Activated T-helper 1 cell treated with anti-CD3 and anti-CD28 coated beads, Interleukin-12 subunit alpha, Interleukin-12 subunit beta, Interleukin-2, Interleukin-4 antibody, amounts not matched to agents 30 ng/mL and 10 ng/mL and 1 ng/mL, durations not matched to agents 14 hours and 24 hours and 36 hours (primary cell): ENCODE measurements around the gene CDH13. TPM values are rescaled to one million over a fixed set of nuclear protein-coding genes. Genes with fewer than 3 reads are reported as not detected.

Source experiments
- DNase-seq: peaks from one replicate; pipeline ENCODE4 v3.0.0; 2021; ENCODE audit warnings: low spot score
- H3K27ac Mint-ChIP-seq: one replicate; pipeline ENCODE4 v1.8.0; 2021; ENCODE audit warnings: mild to moderate bottlenecking, mixed read lengths
- H3K27me3 Mint-ChIP-seq: one replicate; pipeline ENCODE4 v1.8.0; 2022; ENCODE audit warnings: mild to moderate bottlenecking, moderate library complexity, mixed read lengths; ENCODE audit not compliant: insufficient read depth
- H3K36me3 Mint-ChIP-seq: one replicate; pipeline ENCODE4 v1.8.0; 2021; ENCODE audit warnings: low read depth, mixed read lengths
- H3K4me1 Mint-ChIP-seq: one replicate; pipeline ENCODE4 v1.8.0; 2021; ENCODE audit warnings: low read depth, mixed read lengths
- H3K4me3 Mint-ChIP-seq: one replicate; pipeline ENCODE4 v1.8.0; 2021; ENCODE audit warnings: mild to moderate bottlenecking, moderate library complexity, mixed read lengths
- H3K9me3 Mint-ChIP-seq: one replicate; pipeline ENCODE4 v1.8.0; 2021; ENCODE audit warnings: mixed read lengths
- intact Hi-C: fragments of 100-400 bp; cut with micrococcal nuclease; formaldehyde crosslinking; loops from one replicate; pipeline ENCODE4 v1.15.1; 2024
- total RNA-seq: library from RNA; stranded (reverse); gene quantifications from 2 replicates; pipeline ENCODE4 v1.2.3, GENCODE V29; 2022

Gene CDH13
- total RNA-seq, 1 donor from 2014 or later: not detected

DNA sequence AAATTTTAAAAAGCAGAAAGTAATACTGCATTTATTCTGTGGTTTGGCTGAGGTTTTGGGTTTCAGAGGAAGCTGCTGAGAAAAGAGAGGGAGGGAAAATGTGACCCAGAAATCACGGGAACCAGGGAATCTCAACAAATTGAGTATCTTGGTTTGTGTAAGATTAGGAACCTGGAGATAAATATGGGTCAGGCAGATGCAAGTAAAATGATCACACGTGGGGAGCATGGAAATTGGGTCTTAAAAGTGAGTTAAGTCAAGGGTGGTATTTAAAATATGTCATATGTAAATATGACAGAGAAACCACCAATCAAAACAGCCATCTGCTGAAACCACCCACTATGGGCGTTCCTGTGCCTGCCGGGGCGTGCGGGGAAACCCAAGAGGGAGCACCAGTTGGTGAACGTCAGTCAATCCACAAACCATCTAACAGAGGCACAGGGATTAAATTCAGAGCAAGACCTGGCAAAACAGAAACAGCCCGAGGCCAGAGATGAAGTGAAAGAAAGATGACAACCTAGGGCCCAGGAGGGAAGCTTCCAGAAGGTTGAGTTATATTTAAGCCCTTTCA lies 33.4 kb downstream of the CDH13 start:
- peaks cover 2% of the 10 kb centered on the region for H3K36me3 Mint-ChIP-seq
- H3K4me1 Mint-ChIP-seq: peaks cover 50% of the 10 kb centered on the region
- H3K9me3 Mint-ChIP-seq: peaks cover 8% of the 10 kb centered on the region
- intact Hi-C loops: loop anchor here (1.0 kb wide), 1 partner anchor 11 kb away; no protein-coding TSS in a partner anchor
- H3K4me3 Mint-ChIP-seq: peak overlapping the region; percentile 42
- no peak overlapping the region for H3K27ac Mint-ChIP-seq
- peaks cover 7% of the 10 kb centered on the region for H3K27me3 Mint-ChIP-seq
- no peak for DNase-seq

DNA sequence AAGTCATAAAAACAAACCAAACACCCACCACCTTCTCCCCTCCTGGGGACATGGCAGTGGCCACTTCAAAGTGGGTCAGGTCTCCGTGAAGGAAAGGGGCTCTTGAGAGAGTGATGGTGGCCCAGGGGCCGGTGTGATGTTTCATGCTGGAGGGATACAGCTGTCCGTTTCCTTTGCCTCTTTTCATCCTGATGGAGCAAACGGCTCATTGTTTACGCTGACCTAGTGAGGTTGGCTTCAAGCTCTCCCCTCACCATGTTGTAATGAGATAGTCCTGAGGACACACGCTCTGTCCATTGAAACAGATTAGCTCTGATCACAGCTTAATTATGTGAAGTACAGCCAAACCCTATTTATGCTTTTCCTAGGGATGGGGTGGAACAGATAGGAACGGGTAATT lies 34.2 kb downstream of the CDH13 start:
- H3K9me3 Mint-ChIP-seq: peaks cover 8% of the 10 kb centered on the region
- peaks cover 2% of the 10 kb centered on the region for H3K36me3 Mint-ChIP-seq
- DNase-seq: no peak
- peaks cover 11% of the 10 kb centered on the region for H3K27me3 Mint-ChIP-seq
- H3K4me3 Mint-ChIP-seq: no peak overlapping the region
- no peak overlapping the region for H3K27ac Mint-ChIP-seq
- H3K4me1 Mint-ChIP-seq: peaks cover 42% of the 10 kb centered on the region
- intact Hi-C loops: loop anchor here (1.0 kb wide), 1 partner anchor 10 kb away; no protein-coding TSS in a partner anchor

DNA sequence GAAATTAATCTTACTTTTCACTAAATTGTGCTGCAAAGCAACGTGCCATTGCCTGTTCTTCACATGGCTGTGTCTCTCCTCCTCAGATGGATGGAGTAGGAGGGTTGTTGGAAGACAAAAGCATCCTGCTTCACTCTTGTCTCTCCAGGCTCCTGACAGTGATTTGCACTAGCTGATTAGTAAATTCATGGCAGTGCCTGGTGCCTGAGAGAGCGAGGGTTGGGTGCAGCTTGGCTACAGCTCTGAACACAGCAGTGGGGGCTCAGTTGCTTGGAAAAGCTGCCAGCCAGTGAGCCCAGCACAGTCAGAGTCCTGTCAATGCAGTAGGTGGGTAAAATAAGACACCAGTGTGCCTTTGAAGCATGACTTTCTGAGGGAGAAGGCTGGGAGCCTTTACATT lies 37.4 kb downstream of the CDH13 start:
- DNase-seq: no peak
- H3K36me3 Mint-ChIP-seq: no peaks in the 10 kb centered on the region

DNA sequence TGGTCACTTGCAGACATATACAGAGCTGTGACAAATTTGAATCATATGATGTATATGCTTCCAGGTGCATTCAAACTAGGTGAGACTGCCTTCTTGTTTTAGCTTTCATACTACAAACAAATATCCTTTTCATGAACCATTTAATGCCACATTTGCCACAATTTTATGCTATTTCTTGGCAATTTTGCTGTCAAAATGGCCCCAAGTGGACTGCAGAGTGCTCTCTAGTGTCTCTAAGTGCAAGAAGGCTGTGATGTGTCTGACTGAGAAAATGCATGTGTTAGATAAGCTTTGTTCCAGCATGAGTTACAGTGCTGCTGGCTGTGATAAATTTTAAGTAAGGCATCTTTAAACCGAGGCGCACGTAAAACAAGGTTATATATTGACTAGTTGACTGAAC lies 38.3 kb downstream of the CDH13 start:
- Mint-ChIP-seq H3K4me3 (no peak overlapping the region), H3K9me3 (peaks cover 3% of the 10 kb centered on the region), H3K27ac (no peak overlapping the region), H3K27me3 (peaks cover 13% of the 10 kb centered on the region), H3K36me3 (no peaks in the 10 kb centered on the region), H3K4me1 (peaks cover 6% of the 10 kb centered on the region)
- no peak for DNase-seq
- intact Hi-C loops: no loop called here

More for the DNA sequence above, 37.4 kb downstream of the CDH13 start:
- H3K27me3 Mint-ChIP-seq: peaks cover 11% of the 10 kb centered on the region
- H3K27ac Mint-ChIP-seq: no peak overlapping the region
- peaks cover 3% of the 10 kb centered on the region for H3K9me3 Mint-ChIP-seq
- intact Hi-C loops: no loop called here
- no peak overlapping the region for H3K4me3 Mint-ChIP-seq
- peaks cover 11% of the 10 kb centered on the region for H3K4me1 Mint-ChIP-seq

DNA sequence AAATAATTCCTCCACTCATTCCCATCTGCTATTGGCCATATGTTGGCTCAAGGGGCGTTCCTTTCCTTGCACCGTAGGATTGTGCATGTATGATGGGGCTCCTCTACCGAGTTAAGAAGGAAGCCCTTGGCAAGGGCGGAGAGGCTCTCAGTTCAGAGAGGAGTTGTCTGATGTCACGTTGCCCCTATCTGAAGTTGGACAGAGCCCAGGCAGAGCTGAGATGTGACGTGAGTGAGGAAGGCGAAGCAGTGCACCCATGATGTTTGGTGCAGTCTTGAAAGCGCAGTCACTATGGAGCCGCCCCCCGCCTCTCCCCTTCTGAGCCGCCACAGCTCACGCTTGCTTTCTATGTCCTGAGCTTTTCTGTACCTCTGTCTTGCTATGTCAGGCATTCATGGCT lies 40.7 kb downstream of the CDH13 start:
- intact Hi-C loops: no loop called here
- peaks cover 12% of the 10 kb centered on the region for H3K4me1 Mint-ChIP-seq
- H3K36me3 Mint-ChIP-seq: no peaks in the 10 kb centered on the region
- H3K4me3 Mint-ChIP-seq: no peak overlapping the region
- no peak overlapping the region for H3K27ac Mint-ChIP-seq
- no peaks in the 10 kb centered on the region for H3K9me3 Mint-ChIP-seq
- peaks cover 13% of the 10 kb centered on the region for H3K27me3 Mint-ChIP-seq
- DNase-seq: no peak

DNA sequence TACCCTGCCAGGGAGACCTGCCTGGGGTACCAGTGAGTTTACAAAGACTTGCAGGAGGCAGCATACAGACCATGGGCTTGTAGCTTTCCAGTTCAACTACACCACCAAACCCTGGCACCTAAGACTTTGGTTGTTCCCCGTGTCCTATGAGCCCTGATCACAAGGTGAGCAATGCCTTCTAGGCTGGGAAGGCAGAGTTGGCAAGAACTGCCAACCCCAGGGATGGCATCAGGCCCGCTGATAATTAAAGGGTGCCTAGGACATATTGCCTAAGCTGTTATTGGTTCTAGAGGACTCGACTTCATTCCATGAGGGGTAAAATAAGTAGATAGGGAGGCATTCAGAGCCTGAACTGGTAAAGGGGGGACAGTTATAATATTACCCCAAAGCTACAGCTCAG lies 41.3 kb downstream of the CDH13 start:
- peaks cover 16% of the 10 kb centered on the region for H3K27me3 Mint-ChIP-seq
- H3K4me1 Mint-ChIP-seq: peaks cover 14% of the 10 kb centered on the region
- H3K9me3 Mint-ChIP-seq: no peaks in the 10 kb centered on the region
- H3K36me3 Mint-ChIP-seq: no peaks in the 10 kb centered on the region
- no peak overlapping the region for H3K27ac Mint-ChIP-seq
- H3K4me3 Mint-ChIP-seq: no peak overlapping the region
- intact Hi-C loops: no loop called here
- DNase-seq: no peak

DNA sequence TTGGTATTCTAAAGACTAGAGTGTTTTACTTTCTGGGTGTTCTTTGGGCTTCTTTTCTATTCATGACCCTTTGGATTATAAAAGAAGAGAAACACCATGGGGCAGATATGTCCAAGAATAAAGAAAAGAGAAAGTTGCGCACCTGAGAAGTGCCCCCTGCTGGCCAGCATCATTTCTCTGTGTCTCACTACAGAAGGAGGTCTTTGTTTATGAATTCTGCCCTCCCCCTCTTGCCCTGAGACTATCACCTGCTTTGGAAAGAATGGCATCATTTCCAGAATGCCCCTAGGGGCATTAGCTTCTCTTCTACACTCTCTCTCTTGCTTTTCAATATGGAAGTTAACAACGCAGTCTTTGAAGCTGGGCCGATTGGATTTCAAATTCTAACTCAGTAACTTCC lies 45.0 kb downstream of the CDH13 start:
- Mint-ChIP-seq H3K27ac (no peak overlapping the region), H3K4me3 (no peak overlapping the region), H3K9me3 (no peaks in the 10 kb centered on the region), H3K27me3 (peaks cover 17% of the 10 kb centered on the region), H3K36me3 (no peaks in the 10 kb centered on the region), H3K4me1 (peaks cover 14% of the 10 kb centered on the region)
- no peak for DNase-seq
- intact Hi-C loops: loop anchor here (1.0 to 2.0 kb wide), 4 partner anchors 11 to 41 kb away; no protein-coding TSS in a partner anchor

DNA sequence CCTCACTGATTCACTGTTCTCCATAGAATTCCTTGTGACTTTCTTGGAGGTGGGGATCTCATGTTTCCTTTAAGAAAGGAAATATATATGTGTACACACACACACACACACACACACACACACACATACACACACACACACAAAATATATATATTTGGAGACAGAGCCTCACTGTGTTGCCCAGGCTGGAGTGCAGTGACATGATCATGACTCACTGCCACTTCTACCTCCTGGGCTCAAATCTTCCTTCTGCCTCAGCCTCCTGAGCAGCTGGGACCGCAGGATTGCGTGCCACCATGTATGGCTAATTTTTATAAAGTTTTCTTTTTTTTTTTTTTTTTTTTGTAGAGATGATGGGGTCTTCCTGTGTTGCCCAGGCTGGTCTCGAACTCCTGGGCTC lies 45.9 kb downstream of the CDH13 start:
- H3K4me1 Mint-ChIP-seq: peaks cover 14% of the 10 kb centered on the region
- H3K4me3 Mint-ChIP-seq: no peak overlapping the region
- peaks cover 20% of the 10 kb centered on the region for H3K27me3 Mint-ChIP-seq
- no peaks in the 10 kb centered on the region for H3K36me3 Mint-ChIP-seq
- no peaks in the 10 kb centered on the region for H3K9me3 Mint-ChIP-seq
- DNase-seq: no peak
- intact Hi-C loops: no loop called here
- H3K27ac Mint-ChIP-seq: no peak overlapping the region

DNA sequence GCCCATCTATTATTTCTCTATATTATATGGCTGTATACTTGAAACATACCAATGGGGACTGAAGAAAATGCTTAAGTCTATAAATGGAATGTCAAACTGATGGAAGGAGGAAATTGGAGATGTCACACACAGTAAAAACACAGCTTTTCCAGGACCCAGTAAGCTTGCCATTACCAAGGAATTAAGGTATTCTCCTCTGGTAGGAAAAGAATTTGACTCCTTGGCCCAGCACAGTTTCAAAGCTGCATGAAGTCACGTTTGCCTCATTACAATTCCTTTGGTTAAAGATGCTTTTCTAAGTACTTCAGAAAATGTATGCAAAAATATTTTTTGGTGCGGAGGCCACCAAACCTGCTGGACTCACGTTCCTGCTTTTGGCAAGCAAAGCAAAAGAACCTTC lies 48.5 kb downstream of the CDH13 start:
- no peak for DNase-seq
- intact Hi-C loops: no loop called here
- Mint-ChIP-seq H3K27ac (no peak overlapping the region), H3K27me3 (peaks cover 22% of the 10 kb centered on the region), H3K36me3 (no peaks in the 10 kb centered on the region), H3K4me3 (no peak overlapping the region), H3K4me1 (peaks cover 14% of the 10 kb centered on the region), H3K9me3 (no peaks in the 10 kb centered on the region)

DNA sequence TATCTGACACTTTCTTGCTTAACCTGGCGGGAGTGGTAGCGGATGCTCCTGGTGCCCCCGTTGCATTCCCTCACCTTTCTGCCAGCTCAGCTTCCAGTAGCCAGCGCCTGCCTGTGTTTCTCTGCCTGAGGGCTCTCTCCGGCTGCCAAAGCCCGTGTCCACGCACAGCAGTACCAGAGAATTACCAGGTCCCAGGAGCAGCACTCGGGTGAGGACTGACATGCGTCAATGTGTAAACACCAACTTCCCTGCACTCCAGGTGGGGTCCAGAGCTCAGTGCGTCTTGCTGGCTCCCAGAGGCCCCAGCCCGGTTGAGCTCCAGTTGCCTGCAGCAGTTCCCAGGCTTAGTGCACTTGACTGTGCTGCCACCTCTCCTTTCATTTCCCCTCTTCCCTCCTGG lies 54.8 kb downstream of the CDH13 start:
- intact Hi-C loops: no loop called here
- no peak overlapping the region for H3K27ac Mint-ChIP-seq

DNA sequence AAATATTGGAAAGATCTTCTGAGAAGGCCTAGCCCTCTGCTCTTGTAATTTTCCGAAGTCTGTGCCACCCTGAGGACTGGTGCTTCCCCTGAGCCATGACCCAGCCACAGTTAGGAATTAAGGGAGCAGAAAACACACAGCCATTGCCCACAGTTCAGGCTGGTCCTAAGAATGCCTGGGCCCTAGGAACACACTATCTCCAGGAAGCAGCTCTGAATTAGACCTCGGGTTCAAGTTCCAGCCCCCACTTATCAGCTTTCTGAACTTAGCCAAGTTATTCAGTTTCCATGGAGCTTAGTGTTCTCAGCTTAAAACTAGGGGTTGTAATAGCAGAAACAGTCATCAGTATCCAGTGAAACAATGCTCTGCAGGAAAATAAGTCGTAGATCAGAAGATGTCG lies 56.0 kb downstream of the CDH13 start:
- H3K9me3 Mint-ChIP-seq: no peaks in the 10 kb centered on the region
- no peak for DNase-seq
- no peaks in the 10 kb centered on the region for H3K4me1 Mint-ChIP-seq
- no peaks in the 10 kb centered on the region for H3K36me3 Mint-ChIP-seq
- no peak overlapping the region for H3K4me3 Mint-ChIP-seq
- intact Hi-C loops: no loop called here
- peaks cover 6% of the 10 kb centered on the region for H3K27me3 Mint-ChIP-seq
- H3K27ac Mint-ChIP-seq: no peak overlapping the region

More for the DNA sequence above, 54.8 kb downstream of the CDH13 start:
- no peaks in the 10 kb centered on the region for H3K4me1 Mint-ChIP-seq
- H3K36me3 Mint-ChIP-seq: no peaks in the 10 kb centered on the region
- no peak overlapping the region for H3K4me3 Mint-ChIP-seq
- peaks cover 12% of the 10 kb centered on the region for H3K27me3 Mint-ChIP-seq
- H3K9me3 Mint-ChIP-seq: no peaks in the 10 kb centered on the region
- DNase-seq: no peak

DNA sequence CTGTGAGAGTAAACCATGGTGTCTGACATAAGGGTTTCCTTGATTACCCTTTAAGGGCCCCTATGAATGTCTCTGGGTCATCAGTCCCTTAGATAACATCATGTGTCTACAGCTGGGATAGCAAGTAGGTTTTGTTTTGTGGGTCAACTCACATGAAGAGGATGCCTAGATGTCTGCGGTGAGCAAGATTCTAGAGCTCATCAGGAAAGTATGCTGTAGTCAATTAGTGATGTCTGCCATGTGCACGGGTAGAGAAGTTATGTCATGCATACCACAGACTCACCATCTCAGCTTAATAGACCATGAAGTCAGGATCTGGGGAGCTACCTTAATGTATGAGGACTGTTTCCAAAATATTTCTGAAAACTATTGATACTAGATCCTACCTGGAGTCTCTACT lies 57.5 kb downstream of the CDH13 start:
- Mint-ChIP-seq H3K4me1 (no peaks in the 10 kb centered on the region), H3K27ac (no peak overlapping the region), H3K9me3 (no peaks in the 10 kb centered on the region), H3K27me3 (peaks cover 4% of the 10 kb centered on the region), H3K4me3 (no peak overlapping the region), H3K36me3 (no peaks in the 10 kb centered on the region)
- DNase-seq: no peak
- intact Hi-C loops: no loop called here

DNA sequence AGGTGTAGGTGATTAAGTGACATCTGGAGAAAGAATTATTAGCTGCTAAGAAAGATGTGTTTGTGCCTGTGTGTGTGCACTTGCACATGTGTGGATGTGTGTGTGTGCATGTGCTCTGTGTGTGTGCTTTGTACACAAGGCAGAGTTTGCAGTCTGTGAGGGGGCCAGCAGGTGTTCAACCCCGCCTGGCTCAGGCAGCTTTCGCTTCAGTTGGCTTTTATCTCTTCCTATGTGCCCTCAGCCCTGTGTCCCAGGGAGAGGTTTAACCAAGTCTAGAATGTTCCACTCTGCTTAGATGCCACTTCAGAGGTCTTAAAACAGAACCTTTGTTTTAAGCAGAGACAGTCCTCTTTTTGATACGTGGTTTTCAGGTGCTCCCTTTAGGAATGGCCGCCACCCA lies 58.8 kb downstream of the CDH13 start:
- no peaks in the 10 kb centered on the region for H3K4me1 Mint-ChIP-seq
- no peak overlapping the region for H3K4me3 Mint-ChIP-seq
- no peaks in the 10 kb centered on the region for H3K9me3 Mint-ChIP-seq
- H3K36me3 Mint-ChIP-seq: no peaks in the 10 kb centered on the region
- no peak for DNase-seq
- intact Hi-C loops: no loop called here
- H3K27me3 Mint-ChIP-seq: peaks cover 6% of the 10 kb centered on the region
- H3K27ac Mint-ChIP-seq: no peak overlapping the region
